HG02938 (cell line): ENCODE data around the gene ABCG8.
A peak's percentile ranks its signal among the peaks of the same experiment; 100 is the strongest.

Source experiments
- ATAC-seq: cut with Tn5 transposase; IDR thresholded peaks from one replicate; pipeline ENCODE4 v1.9.1; 2021; ENCODE audit warnings: mild to moderate bottlenecking, moderate library complexity; ENCODE audit not compliant: unreplicated experiment

The ABCG8 gene

DNA sequence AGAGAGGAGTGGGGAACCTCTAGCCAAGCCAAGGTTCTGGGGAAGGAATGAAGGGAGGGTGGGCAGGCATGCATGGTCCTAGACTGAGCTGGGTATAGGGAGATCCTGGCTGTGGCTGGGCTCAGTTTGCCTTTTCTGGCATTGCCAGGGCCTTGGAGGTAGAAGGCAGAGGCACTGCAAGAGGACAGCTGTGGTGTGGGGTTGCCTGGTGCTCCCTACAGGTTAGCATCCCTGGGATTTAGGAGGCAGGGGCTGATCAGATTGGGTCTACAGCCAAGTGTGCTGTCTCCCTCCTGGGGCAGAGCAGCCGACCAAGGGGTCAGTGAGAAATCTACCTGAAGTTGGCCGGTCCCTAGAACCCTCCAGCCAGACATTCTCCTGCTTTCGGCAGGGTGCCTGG is 15.9 kb downstream of the ABCG8 start:
- no peak for ATAC-seq

DNA sequence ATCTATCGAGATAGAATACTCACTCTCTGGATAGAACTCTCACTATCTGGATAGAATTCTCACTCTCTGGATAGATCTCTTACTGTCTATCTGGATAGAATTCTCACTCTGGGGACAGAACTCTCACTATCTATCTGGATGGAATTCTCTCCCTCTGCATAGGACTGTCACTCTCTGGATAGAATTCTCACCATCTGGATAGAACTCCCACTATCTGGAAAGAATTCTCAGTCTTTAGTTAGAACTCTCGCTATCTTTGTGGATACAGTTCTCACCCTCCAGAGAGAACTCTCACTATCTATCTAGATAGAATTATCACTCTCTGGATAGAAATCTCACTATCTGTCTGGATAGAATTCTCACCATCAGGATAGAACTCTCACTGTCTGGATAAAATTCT is 16.5 kb downstream of the ABCG8 start:
- no peak for ATAC-seq

DNA sequence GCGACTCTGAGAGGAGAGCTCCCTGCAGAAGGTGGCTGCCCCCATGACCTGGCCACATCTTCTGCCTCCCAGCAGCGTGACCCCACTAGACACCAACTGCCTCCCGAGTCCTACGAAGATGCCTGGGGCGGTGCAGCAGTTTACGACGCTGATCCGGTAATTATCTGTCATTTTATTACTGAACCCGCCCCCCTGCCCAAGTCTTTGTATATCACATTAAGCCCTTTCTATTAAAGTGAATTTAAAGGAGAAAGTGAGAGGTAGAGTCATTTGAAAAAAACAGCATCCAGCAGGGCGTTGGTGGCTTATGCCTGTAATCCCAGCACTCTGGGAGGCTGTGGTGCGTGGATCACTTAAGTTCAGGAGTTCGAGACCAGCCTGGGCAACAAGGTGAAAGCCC is 33.4 kb downstream of the ABCG8 start:
- ATAC-seq = no peak

DNA sequence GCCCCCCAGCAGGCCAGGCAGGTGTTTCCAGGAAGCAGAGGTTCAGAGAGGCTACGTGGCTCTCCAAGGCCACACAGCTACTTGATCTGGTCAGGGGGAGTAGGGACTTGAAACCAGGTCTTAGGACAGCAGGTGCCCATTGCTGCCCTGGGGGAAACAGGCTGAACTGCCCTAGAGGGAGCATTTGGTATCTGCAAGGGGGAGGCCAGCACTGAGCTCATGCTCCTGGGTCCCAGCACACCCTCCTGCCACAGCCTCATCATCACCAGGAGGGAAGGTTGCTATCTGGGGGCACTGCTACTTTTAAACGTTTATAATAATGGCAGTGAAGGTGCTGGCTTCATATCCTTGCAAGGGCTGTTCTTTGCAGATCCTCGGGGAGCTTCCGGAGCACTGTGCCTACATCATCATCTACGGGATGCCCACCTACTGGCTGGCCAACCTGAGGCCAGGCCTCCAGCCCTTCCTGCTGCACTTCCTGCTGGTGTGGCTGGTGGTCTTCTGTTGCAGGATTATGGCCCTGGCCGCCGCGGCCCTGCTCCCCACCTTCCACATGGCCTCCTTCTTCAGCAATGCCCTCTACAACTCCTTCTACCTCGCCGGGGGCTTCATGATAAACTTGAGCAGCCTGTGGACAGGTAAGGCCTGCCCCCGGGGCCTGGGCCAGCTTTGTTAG is 36.1 kb downstream of the ABCG8 start:
- ATAC-seq = no peak

DNA sequence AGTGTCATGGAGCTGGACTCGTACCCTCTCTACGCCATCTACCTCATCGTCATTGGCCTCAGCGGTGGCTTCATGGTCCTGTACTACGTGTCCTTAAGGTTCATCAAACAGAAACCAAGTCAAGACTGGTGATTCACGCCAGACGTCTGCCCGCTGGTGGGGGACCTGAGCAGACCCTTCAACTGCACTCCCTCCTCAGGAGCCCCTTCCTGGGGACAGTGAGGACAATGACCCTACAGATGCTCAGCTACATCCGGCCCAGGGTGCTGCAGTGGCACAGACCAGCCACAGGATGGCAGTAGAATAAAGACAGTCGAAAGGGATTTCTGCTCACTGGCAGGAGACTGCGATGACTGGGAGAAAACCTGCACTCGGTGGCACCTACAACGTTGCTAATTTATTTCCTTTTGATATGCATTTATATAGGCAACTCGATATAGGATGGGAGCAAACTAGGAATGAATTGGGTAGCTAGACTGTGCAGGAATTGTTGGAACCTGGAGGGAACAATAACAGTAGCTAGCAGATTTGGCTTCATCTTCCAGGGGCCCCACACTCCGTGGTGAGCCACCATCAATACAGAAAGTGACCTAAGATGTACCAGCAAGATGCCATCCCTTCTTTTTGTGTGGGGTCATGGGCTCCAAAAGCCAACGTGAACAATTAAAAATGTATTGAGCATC is 39.2 kb downstream of the ABCG8 start:
- peak; percentile 79 for ATAC-seq

DNA sequence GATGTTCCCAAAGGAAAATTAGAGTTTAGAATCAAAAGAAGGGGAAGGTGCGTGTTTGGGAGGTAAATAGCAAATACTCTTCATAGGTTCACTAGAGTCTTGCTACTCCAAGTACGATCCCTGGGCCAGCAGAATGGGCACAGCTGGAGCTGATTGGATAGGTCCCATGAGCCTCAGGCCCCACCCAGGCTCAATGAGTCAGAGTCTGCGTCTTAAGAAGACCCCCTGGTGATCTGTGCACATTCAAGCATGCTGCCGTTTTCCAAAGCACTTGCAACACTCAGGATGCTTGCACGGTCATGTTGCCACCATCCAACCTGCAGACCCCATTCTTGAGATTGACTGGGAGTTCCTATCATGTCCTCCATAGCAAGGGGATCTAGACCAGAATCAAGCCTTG is 40.5 kb downstream of the ABCG8 start:
- no peak for ATAC-seq

DNA sequence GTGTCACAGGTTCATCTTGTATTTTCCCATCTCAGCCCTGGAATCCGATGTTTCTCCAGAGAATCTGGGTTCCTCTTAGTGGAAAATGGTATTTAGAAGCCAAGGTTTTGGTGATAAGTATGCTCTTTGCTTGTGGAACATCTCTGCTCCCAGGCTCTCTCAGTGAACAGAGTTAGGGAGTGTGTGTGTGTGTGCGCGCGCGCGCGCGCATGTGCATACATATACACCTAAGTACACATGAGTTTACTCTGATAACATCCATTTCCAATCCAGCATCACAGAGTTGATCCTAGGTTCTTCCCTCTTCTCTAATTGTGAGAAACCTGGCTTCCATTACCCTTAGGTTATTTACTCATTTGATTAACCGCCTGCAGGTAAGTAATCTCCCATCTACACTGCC is 41.7 kb downstream of the ABCG8 start:
- ATAC-seq = no peak

DNA sequence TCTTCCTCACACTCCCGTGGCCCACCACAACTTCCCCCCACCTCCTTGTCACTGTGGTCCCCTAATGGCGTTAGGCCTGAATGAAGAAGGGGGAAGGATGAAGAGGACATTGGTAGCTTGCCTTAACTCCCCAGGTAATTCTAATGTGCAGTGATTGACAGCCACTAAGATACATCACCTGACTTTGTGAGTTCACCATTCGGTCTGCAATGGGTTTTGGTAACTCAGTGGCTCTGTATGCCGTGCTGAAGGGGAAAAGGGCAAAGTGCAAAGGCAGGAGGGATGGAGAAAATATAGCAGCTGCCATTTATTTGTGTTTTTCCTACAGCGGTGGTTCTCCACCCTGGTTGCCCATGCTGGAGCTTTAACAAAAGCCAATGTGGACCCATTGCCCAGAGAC is 42.2 kb downstream of the ABCG8 start:
- no peak for ATAC-seq

DNA sequence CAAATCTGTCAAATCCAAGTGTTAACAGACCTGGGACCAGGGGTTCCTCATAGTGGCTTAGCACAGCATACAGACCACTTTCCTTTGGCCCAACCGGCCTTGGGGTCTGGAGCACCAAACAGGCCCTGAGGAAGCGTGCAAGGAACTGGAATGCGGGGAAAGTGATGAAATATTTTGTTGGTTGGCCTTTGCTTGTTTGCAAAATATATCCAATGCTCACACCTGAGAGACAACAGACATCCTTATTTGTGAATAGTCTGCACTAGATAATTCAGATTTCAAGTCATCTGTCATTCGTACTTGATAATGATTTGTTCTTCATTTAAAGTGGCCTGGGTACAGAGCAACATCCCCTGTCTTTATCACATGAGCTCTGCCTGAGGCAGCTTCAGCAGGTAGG is 43.5 kb downstream of the ABCG8 start:
- no peak for ATAC-seq

DNA sequence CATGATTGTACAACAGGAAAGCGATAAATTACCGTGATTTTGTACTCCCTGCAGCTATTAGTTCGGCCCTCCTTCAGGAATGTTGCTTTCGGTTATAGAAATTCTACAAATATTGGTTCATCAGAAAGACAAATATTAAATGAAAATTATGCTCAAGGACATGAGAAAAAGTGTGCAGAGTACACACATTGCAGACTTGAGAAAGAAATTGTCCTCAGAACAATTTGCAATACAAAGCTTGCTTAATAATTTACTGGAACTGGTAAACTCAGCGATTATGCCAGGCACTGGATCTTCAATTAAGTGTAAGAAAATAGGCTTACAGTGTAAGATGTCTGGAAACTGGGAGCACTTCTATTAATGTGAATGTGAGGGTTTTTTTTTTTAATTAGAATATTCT is 45.9 kb downstream of the ABCG8 start:
- ATAC-seq = no peak

DNA sequence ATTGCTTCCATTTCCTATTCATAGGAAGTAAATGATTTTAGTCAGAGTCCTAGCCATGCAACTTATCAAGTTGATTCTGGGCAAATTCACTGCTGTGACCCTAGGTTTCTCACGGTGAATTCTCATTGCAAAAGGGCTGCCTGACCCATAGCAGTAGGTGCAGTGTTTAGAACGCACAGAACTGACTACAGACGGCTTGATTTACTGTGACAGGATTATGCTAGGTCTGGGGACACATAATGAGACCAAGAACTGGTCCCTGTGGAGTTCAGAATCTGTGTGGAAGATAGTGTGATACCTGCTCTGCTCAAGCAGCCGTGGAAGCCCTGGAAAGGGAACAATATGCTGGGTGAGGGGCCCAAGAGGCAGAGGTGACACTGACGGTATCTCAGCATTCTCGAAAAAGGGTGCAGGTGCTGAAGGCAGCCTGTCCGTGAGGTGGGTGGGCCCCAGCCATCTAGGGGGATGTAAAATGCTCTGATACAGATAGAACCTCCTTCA is 46.4 kb downstream of the ABCG8 start:
- ATAC-seq = no peak

DNA sequence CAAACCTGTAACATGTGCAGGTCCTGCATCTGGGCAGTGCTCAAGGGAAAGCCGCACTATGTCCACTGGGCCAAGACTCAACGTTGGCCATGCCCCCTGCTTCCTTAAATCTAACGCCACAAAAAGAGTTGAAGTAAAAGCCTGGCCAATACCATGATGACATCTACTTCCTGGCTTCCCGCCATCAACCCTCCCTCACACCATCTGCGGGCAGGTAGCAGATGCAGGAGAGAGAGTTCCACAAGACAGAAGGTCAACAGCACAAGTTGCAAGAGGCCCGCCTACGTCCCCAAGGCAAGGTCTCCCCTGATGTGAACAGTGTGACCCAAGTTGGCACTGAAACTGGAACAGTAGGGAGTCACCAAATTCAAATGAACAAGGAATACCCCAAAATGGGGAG is 48.4 kb downstream of the ABCG8 start:
- ATAC-seq = no peak

DNA sequence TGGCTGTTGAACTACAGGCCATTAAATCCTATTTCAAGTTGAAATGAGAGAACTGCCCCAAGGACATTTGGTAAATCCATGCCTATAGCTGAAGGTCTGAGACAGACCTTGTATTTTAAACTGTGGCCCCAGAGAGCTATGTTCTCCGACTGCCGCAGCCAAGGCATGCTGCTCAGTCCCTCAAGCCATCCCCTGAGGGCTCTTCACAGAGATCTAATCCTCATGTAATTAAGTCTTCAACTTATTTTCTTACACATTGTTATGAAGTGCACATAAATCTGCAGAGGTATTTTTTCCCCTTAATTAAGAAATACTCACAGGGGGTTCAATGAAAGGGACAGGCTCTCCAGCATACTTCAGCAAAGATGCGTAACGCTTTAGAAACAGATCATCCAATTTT is 50.6 kb downstream of the ABCG8 start:
- ATAC-seq = no peak

DNA sequence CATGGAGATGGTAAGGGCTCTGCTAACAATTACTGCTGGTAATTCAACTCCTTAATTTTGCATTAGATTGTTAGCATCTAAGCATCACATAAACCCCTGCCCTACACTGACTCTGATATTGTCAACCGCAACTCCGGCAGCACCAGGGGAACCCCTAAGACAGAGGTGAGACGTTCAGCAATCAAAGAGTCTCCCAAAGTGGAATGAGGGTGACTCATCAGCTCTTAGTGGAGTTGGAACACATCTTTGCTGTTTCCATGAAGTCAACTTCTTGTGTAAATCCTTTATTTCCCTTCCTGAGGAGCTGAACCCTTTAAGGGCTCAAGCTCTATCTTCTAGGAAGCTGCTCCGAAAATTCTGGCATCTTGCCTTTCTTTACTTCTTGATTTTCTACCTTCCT is 52.1 kb downstream of the ABCG8 start:
- ATAC-seq = no peak

DNA sequence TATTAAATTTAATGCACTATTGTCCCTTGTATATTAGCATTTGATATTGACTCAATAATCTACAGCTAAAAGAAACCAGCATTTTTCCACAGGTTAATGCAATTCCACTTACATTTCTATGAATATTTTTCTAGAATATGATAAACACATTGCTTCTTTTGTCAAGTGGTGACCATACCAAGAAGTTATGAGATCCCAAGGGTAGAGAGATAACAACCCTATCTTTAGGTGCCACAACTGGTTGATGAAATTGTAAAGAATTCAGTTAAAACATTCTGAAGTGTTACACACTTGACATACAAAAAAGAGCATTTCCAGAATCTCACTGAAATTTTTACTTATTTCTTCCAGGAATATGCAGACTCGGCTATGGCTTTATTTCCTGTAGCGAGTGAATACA is 56.0 kb downstream of the ABCG8 start:
- ATAC-seq = no peak

DNA sequence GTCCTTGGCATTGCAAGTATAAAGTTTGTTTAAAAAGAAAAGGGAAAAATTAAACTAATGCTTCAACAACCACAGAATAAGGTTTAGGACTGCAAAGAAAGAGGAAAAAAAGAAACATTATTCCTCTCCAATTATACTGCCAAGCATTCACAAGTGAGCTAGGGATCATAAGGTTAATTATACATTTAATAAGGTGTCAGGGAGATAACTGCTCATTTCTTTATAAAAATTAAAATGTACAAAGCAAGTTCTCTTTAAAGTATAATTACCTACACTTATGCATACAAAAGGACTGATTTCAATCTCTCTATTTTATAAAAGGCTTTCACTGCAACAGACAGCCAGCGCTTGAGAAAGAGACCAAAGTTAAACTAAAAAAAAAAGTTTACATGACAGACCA is 58.1 kb downstream of the ABCG8 start:
- ATAC-seq = no peak

DNA sequence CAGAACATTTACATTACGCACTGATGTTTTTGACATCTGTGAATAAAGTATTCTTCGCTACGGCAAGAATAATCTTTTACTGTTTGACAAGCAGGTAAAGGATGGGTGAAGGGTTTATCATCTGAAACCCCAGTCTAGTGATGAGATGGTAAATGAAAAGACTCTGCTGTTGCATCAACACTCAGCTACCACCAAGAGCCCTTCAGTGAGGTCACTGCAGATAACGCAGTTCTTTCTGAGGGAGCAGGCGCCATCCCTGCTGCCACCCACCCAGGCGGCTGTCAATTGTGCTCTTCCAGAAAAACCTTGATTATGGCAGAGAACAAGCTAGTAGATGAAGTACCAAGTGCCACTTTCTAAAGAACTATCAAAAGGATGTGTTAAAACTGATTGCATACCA is 58.7 kb downstream of the ABCG8 start:
- no peak for ATAC-seq

DNA sequence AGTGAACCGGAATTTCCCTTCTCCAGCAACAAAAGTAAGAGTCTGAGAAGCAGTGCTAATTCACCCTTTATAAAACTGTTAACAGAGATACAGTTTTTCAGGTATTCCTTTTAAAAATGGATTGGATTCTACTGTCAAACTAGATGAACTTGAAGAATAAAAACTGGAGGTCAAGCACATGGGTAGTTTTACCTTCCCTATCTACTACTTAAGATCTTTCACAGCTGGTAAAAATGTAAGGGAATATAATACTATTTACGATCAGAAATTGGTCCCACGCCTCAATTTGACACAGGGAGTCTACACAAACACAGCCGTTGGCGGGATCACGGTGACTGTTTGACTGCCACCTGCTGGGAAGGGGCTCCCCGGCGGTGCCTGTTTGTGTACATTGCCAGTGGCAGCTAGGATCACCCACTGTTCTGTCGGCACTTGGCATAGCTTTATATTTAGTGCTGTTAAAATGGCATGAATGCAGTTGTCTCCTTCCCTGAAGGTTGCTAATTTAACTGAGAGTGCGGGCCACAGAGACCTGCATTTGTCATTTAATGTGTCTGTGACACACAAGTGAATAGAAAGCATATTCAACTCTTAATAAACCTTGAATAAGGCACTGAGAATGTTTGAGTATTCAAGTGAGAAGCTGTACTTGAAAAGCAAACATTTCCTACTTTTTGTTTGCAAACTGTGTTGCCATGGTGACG is 59.5 kb downstream of the ABCG8 start:
- no peak for ATAC-seq

DNA sequence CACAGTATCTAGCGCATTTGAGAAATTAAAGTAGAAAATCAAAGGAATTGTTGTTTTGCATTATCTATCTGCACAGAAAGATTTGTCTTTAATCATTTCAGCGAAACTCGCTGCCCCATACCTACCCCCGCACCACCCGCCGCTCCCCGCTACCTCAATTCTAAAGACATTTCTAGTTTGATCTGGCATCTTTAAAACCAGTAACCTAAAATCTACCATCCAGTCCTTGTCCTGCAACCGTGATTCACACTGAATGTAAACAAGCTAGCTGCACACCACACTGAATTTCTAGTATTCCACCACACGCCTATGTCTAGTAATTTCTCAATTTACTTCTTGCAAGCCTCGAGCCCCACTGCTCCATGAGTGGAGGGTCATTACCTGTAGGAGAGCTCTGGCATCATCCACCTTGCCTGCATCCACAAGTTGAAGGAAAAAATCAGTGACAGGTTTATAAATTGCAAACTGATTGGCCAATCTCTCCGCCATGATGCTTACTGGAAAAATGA is 60.1 kb downstream of the ABCG8 start:
- ATAC-seq = no peak

DNA sequence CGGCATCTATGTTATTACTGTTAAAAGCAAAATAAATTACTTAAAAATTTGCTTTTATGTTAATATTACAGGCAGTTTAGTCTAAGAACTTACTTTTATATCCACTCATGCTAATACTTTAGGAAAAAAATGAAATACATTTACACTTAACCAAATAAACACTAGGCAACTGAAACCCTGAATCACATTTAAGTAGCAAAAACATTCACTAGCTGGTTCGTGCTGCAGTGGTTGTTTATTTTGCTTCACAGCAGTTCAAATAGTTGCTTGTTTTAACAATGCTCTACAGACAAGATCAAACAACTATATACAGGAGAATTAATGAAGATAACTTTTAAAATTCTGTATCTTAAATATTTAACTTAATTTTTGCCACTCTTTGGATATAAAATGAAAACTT is 60.8 kb downstream of the ABCG8 start:
- ATAC-seq = no peak

DNA sequence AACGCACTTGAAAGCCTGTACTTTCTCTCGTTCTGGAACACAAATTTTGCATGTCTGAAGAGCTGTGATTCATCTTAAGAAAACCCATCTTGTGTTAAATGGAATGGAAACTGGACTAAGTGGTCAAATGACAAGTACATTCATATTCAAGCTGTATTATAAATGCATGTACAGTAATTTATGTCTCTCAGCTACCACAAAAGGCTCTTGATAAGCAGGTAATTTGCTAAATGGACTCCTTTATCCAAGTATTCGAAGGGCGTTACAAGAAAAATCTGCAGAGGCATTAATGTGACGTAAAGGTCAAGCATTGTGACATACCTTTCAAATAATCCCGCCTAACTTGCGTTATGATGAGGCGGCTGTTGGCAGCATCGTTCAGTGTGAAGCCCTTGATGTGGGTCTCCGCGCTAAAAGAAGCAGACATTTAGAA is 66.6 kb downstream of the ABCG8 start:
- no peak for ATAC-seq

DNA sequence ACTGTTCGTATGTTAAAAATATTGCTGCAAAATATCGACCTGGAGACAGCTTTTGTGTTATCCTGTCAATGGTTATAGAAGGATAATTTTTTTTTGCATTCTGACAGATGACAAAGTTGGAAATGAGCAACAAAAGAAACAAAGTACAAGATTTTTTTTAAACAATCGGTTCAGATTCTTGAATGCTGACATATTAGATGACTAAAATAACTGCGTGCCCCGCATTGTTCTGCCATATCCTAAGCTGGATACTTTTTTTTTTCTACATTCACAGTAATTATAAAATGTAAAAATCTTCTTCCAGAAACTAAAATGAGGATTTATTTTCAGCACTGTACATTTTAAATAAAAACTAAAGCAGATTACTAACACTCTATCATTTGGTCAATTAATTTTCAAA is 67.1 kb downstream of the ABCG8 start:
- no peak for ATAC-seq
